NCI-H1694 (cell line): ENCODE measurements around the gene ZNF541.
A peak's percentile ranks its signal among the peaks of the same experiment; 100 is the strongest.
"Not testable (repeated sequence)": the region's sequence is repeated elsewhere in the genome, so short reads cannot be mapped to it uniquely, and the experiment has no call there.

Source experiments
- DNase-seq: peaks from one replicate; lab custom pipeline; 2025; lab: John Stamatoyannopoulos, UW

Gene ZNF541

GRCh38 chr19:47600246-47601179 is 27.6 kb upstream of the ZNF541 start:
- peak; percentile 99 for DNase-seq

- DNase-seq: not testable (repeated sequence)
These were observed 26.8 kb upstream of the ZNF541 start for GRCh38 chr19:47599671-47600245.

- no peak for DNase-seq
These were observed 25.7 kb upstream of the ZNF541 start for GRCh38 chr19:47598407-47599349.

GRCh38 chr19:47595944-47596343 is 23.0 kb upstream of the ZNF541 start:
- no peak for DNase-seq

- no peak for DNase-seq
These were observed 20.9 kb upstream of the ZNF541 start for GRCh38 chr19:47593860-47594259.

GRCh38 chr19:47589824-47590223 is 16.9 kb upstream of the ZNF541 start:
- DNase-seq: no peak

- no peak for DNase-seq
These were observed 14.3 kb upstream of the ZNF541 start for GRCh38 chr19:47587295-47587694.

- not testable (repeated sequence) for DNase-seq
These were observed 10.2 kb upstream of the ZNF541 start for GRCh38 chr19:47583161-47583560.

- DNase-seq: no peak
These were observed 9.5 kb upstream of the ZNF541 start for GRCh38 chr19:47582320-47582909.

- no peak for DNase-seq
These were observed 8.8 kb upstream of the ZNF541 start for GRCh38 chr19:47581605-47582319.

GRCh38 chr19:47580397-47580796 is 7.4 kb upstream of the ZNF541 start:
- no peak for DNase-seq

- DNase-seq: no peak
These were observed 313 bp downstream of the ZNF541 start for GRCh38 chr19:47572635-47573034.

- no peak for DNase-seq
These were observed 3.6 kb downstream of the ZNF541 start for GRCh38 chr19:47569331-47569730.

- DNase-seq: no peak
These were observed 8.9 kb downstream of the ZNF541 start for GRCh38 chr19:47564081-47564480.

- no peak for DNase-seq
These were observed 11.4 kb downstream of the ZNF541 start for GRCh38 chr19:47561440-47562057.

- no peak for DNase-seq
These were observed 11.9 kb downstream of the ZNF541 start for GRCh38 chr19:47560999-47561398.

- DNase-seq: no peak
These were observed 22.8 kb downstream of the ZNF541 start for GRCh38 chr19:47550129-47550528.

- no peak for DNase-seq
These were observed 23.6 kb downstream of the ZNF541 start for GRCh38 chr19:47549261-47549862.

GRCh38 chr19:47547199-47547598 is 25.7 kb downstream of the ZNF541 start:
- no peak for DNase-seq
